WTC11 (cell line): ENCODE data around the gene MORN1. TPM values are rescaled to one million over a fixed set of nuclear protein-coding genes. Genes with fewer than 3 reads are reported as not detected.

Source experiments
- ATAC-seq: fragments of 200-7000 bp; cut with Tn5 transposase; 2 replicates; pipeline ENCODE4 v1.10.0; 2021; ENCODE audit warnings: mild to moderate bottlenecking, moderate library complexity
- CTCF ChIA-PET: fragments of 300-600 bp; sonication (Branson Sonifier 250); formaldehyde crosslinking; loops from one replicate; lab custom pipeline; 2021; ENCODE audit warnings: antibody characterized with exemption; lab: Charles Lee
- POLR2A ChIA-PET: fragments of 350-600 bp; sonication (Branson Sonifier 250); formaldehyde crosslinking; loops from one replicate; lab custom pipeline; 2021; ENCODE audit warnings: antibody characterized with exemption; lab: Charles Lee
- DNase-seq: peaks from one replicate; pipeline ENCODE4 v3.0.0; 2021; ENCODE audit warnings: low spot score
- H3K27ac Mint-ChIP-seq: 2 replicates; pipeline ENCODE4 v1.8.0; 2021; ENCODE audit warnings: mixed read lengths
- H3K27me3 Mint-ChIP-seq: 2 replicates; pipeline ENCODE4 v1.8.0; 2021; ENCODE audit warnings: low read depth, mild to moderate bottlenecking, moderate library complexity, mixed read lengths
- H3K36me3 Mint-ChIP-seq: 2 replicates; pipeline ENCODE4 v1.8.0; 2021; ENCODE audit warnings: mixed read lengths
- H3K4me1 Mint-ChIP-seq: 2 replicates; pipeline ENCODE4 v1.8.0; 2022; ENCODE audit warnings: mixed read lengths
- H3K4me3 Mint-ChIP-seq: 2 replicates; pipeline ENCODE4 v1.8.0; 2021; ENCODE audit warnings: mild to moderate bottlenecking, moderate library complexity, mixed read lengths
- H3K9me3 Mint-ChIP-seq: 2 replicates; pipeline ENCODE4 v1.8.0; 2021; ENCODE audit warnings: mixed read lengths
- HMGA2 ChIP-seq: fragments of 250-450 bp; sonication (Bioruptor Pico); IDR thresholded peaks from 2 replicates; pipeline ENCODE4 v1.4.0; 2021; ENCODE audit warnings: mild to moderate bottlenecking, moderate library complexity
- NR2C2 ChIP-seq: sonication (generic); formaldehyde crosslinking; IDR thresholded peaks from 2 replicates; pipeline ENCODE4 v1.8.0; 2022; ENCODE audit warnings: mild to moderate bottlenecking, missing genetic modification reagents
- RELA ChIP-seq: sonication (generic); formaldehyde crosslinking; IDR thresholded peaks from 2 replicates; pipeline ENCODE4 v1.8.1; 2022; ENCODE audit warnings: missing genetic modification reagents, mild to moderate bottlenecking, borderline replicate concordance
- TCF7 ChIP-seq: sonication (generic); formaldehyde crosslinking; IDR thresholded peaks from 2 replicates; pipeline ENCODE4 v1.8.0; 2022; ENCODE audit warnings: mild to moderate bottlenecking, low read depth, missing genetic modification reagents, moderate library complexity
- TEAD1 ChIP-seq: sonication (generic); formaldehyde crosslinking; IDR thresholded peaks from 2 replicates; pipeline ENCODE4 v1.8.0; 2022; ENCODE audit warnings: mild to moderate bottlenecking, missing genetic modification reagents
- TP53 ChIP-seq: sonication (generic); formaldehyde crosslinking; IDR thresholded peaks from 2 replicates; pipeline ENCODE4 v1.8.1; 2023; ENCODE audit warnings: mild to moderate bottlenecking, missing genetic modification reagents
- ZNF121 ChIP-seq: sonication (generic); formaldehyde crosslinking; IDR thresholded peaks from 2 replicates; pipeline ENCODE4 v1.8.0; 2023; ENCODE audit warnings: missing genetic modification reagents
- total RNA-seq: library from RNA; stranded (reverse); gene quantifications from 3 replicates; pipeline ENCODE4 v1.2.3, GENCODE V29; 2021
- TF ChIP-seq, protein P1 (sequence below): fragments of 250-450 bp; sonication (Bioruptor Pico); IDR thresholded peaks from 2 replicates; pipeline ENCODE4 v1.9.0; 2021; ENCODE audit warnings: mild to moderate bottlenecking, borderline replicate concordance
- TF ChIP-seq, protein P2 (sequence below): sonication (generic); formaldehyde crosslinking; conservative IDR thresholded peaks from 2 replicates; pipeline ENCODE4 v1.8.1; 2022; ENCODE audit warnings: mild to moderate bottlenecking, missing genetic modification reagents
- TF ChIP-seq, protein P3 (sequence below): sonication (generic); formaldehyde crosslinking; IDR thresholded peaks from 2 replicates; pipeline ENCODE4 v1.8.1; 2022; ENCODE audit warnings: mild to moderate bottlenecking, moderate library complexity, missing genetic modification reagents
- TF ChIP-seq, protein P4 (sequence below): sonication (generic); formaldehyde crosslinking; IDR thresholded peaks from 2 replicates; pipeline ENCODE4 v1.8.0; 2022; ENCODE audit warnings: mild to moderate bottlenecking, missing genetic modification reagents
- TF ChIP-seq, protein P5 (sequence below): sonication (generic); formaldehyde crosslinking; IDR thresholded peaks from 2 replicates; pipeline ENCODE4 v1.8.1; 2023; ENCODE audit warnings: mild to moderate bottlenecking, missing genetic modification reagents
- TF ChIP-seq, protein P6 (sequence below): fragments of 200-600 bp; IDR thresholded peaks from 2 replicates; pipeline ENCODE4 v1.8.0; 2022; ENCODE audit warnings: antibody characterized with exemption

The MORN1 gene
- total RNA-seq, 1 experiment from 2014 or later, result 14.5 TPM

DNA sequence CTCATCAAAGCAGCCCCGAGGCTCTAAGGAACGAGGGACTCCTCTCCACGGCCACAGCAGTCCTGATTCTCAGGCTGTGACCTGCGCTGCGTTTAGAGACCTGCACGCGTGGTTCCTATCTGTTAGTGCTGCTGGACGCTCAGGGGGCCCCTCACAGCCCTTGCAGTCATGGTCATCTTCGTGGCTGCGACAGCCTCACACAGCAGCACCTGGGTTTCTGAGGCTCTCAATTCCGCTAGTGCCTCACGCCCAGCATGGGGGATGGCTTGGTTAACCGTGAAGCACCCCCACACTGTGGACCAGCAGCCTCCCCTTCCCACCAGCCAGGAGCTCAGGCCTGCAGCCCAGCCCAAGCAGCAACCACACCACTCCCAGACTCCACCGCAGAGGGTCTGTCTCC lies 7.8 kb downstream of the MORN1 start (continued):
- TF ChIP-seq, protein P1, sequence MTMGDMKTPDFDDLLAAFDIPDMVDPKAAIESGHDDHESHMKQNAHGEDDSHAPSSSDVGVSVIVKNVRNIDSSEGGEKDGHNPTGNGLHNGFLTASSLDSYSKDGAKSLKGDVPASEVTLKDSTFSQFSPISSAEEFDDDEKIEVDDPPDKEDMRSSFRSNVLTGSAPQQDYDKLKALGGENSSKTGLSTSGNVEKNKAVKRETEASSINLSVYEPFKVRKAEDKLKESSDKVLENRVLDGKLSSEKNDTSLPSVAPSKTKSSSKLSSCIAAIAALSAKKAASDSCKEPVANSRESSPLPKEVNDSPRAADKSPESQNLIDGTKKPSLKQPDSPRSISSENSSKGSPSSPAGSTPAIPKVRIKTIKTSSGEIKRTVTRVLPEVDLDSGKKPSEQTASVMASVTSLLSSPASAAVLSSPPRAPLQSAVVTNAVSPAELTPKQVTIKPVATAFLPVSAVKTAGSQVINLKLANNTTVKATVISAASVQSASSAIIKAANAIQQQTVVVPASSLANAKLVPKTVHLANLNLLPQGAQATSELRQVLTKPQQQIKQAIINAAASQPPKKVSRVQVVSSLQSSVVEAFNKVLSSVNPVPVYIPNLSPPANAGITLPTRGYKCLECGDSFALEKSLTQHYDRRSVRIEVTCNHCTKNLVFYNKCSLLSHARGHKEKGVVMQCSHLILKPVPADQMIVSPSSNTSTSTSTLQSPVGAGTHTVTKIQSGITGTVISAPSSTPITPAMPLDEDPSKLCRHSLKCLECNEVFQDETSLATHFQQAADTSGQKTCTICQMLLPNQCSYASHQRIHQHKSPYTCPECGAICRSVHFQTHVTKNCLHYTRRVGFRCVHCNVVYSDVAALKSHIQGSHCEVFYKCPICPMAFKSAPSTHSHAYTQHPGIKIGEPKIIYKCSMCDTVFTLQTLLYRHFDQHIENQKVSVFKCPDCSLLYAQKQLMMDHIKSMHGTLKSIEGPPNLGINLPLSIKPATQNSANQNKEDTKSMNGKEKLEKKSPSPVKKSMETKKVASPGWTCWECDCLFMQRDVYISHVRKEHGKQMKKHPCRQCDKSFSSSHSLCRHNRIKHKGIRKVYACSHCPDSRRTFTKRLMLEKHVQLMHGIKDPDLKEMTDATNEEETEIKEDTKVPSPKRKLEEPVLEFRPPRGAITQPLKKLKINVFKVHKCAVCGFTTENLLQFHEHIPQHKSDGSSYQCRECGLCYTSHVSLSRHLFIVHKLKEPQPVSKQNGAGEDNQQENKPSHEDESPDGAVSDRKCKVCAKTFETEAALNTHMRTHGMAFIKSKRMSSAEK, result no peak
- TF ChIP-seq RELA (CRISPR knock-in tag), result no peak
- TF ChIP-seq, protein P2, sequence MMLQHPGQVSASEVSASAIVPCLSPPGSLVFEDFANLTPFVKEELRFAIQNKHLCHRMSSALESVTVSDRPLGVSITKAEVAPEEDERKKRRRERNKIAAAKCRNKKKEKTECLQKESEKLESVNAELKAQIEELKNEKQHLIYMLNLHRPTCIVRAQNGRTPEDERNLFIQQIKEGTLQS, result no peak
- TF ChIP-seq, protein P3, sequence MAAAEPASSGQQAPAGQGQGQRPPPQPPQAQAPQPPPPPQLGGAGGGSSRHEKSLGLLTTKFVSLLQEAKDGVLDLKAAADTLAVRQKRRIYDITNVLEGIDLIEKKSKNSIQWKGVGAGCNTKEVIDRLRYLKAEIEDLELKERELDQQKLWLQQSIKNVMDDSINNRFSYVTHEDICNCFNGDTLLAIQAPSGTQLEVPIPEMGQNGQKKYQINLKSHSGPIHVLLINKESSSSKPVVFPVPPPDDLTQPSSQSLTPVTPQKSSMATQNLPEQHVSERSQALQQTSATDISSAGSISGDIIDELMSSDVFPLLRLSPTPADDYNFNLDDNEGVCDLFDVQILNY (CRISPR knock-in tag), result no peak
- TF ChIP-seq ZNF121 (CRISPR knock-in tag), result no peak
- TF ChIP-seq TP53 (CRISPR knock-in tag), result no peak

DNA sequence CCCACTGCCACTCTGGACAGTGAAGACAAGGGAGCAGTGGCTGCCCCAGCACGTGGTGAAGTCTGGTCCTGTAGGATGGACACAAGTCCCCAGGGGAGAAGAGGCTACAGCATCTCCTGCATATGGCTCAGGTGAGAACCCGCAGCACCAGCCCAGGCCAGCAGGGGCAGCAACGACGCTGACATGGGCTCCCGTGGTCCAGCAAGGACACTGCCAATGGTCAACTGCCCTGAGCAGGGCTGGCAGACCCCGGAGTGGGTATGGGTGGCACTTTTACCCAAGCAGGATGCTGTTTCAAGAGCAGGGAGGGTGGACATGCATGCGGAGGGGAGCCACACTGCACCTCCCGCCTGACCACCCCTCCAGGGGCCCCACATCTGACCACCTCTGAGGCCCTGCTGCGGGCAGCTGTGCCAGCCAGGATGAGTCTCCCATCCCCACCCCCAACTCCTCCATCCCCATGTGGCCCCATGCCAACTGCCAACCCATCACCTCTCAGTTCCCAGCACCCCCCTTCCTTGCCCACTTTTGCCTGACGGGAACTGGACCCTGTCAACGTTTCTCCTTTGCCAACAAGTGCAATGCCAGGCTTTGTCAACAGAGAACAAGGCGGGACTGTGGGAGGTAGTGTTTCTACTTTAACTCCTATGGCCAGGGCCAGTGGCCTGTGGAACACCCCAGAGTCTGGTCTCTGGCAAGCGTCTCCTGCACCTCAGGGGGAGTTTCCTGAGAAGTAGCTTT lies 8.6 kb downstream of the MORN1 start:
- Mint-ChIP-seq H3K27me3 (no peaks in the 10 kb centered on the region), H3K9me3 (no peaks in the 10 kb centered on the region), H3K4me1 (no peaks in the 10 kb centered on the region), H3K27ac (no peak overlapping the region), H3K4me3 (no peak overlapping the region), H3K36me3 (no peaks in the 10 kb centered on the region)
- ChIA-PET POLR2A (no interaction called here), CTCF (interaction anchor here (0.6 to 6.4 kb wide), 45 partner anchors 7 to 1209 kb away, joined by 3 to 170 read pairs (median 7); partner anchors contain the start of genes FAAP20, MORN1, PEX10 and RER1)
- DNase-seq (peak; percentile 78), ATAC-seq (peak; percentile 59)
- no peak for TF ChIP-seq TCF7
- TF ChIP-seq, protein P4, sequence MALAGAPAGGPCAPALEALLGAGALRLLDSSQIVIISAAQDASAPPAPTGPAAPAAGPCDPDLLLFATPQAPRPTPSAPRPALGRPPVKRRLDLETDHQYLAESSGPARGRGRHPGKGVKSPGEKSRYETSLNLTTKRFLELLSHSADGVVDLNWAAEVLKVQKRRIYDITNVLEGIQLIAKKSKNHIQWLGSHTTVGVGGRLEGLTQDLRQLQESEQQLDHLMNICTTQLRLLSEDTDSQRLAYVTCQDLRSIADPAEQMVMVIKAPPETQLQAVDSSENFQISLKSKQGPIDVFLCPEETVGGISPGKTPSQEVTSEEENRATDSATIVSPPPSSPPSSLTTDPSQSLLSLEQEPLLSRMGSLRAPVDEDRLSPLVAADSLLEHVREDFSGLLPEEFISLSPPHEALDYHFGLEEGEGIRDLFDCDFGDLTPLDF (CRISPR knock-in tag), result no peak
- TF ChIP-seq, protein P5, sequence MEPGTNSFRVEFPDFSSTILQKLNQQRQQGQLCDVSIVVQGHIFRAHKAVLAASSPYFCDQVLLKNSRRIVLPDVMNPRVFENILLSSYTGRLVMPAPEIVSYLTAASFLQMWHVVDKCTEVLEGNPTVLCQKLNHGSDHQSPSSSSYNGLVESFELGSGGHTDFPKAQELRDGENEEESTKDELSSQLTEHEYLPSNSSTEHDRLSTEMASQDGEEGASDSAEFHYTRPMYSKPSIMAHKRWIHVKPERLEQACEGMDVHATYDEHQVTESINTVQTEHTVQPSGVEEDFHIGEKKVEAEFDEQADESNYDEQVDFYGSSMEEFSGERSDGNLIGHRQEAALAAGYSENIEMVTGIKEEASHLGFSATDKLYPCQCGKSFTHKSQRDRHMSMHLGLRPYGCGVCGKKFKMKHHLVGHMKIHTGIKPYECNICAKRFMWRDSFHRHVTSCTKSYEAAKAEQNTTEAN (CRISPR knock-in tag), result no peak
- no peak for TF ChIP-seq HMGA2 (CRISPR knock-in tag)
- no peak for TF ChIP-seq NR2C2 (CRISPR knock-in tag)
- TF ChIP-seq, protein P6, sequence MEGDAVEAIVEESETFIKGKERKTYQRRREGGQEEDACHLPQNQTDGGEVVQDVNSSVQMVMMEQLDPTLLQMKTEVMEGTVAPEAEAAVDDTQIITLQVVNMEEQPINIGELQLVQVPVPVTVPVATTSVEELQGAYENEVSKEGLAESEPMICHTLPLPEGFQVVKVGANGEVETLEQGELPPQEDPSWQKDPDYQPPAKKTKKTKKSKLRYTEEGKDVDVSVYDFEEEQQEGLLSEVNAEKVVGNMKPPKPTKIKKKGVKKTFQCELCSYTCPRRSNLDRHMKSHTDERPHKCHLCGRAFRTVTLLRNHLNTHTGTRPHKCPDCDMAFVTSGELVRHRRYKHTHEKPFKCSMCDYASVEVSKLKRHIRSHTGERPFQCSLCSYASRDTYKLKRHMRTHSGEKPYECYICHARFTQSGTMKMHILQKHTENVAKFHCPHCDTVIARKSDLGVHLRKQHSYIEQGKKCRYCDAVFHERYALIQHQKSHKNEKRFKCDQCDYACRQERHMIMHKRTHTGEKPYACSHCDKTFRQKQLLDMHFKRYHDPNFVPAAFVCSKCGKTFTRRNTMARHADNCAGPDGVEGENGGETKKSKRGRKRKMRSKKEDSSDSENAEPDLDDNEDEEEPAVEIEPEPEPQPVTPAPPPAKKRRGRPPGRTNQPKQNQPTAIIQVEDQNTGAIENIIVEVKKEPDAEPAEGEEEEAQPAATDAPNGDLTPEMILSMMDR, result peak; percentile 67
- TF ChIP-seq TEAD1, result no peak
